Keratinocyte (primary cell): ENCODE data around the gene GDF9.

Source experiments
- CTCF ChIP-seq, 3 experiments: IDR thresholded peaks in 1 of 3; conservative IDR thresholded peaks in 1 of 3; optimal IDR thresholded peaks in 1 of 3; 2 replicates in 2 of 3; 3 replicates in 1 of 3; pipeline versions ENCODE3 to v1.5.1; 2011; ENCODE audit warnings: low read length in 3 of 3, mild to moderate bottlenecking in 3 of 3, moderate library complexity in 2 of 3, control low read depth in 1 of 3, inconsistent platforms in 1 of 3; ENCODE audit not compliant: insufficient read depth in 2 of 3; ENCODE audit errors: extremely low read depth in 1 of 3
- EZH2 ChIP-seq: IDR thresholded peaks from one replicate; pipeline ENCODE4 v1.6.1; 2012; ENCODE audit warnings: inconsistent platforms, mild to moderate bottlenecking, low read length, moderate library complexity

- no peak for TF ChIP-seq CTCF (optimal IDR thresholded peaks at IDR 0.05 in 1 of 3, IDR thresholded peaks at IDR 0.05 in 1 of 3, conservative IDR thresholded peaks at IDR 0.05 in 1 of 3; ENCODE audit: extremely low read depth in 1 of 3, insufficient read depth in 2 of 3, low read length in 3 of 3)
- TF ChIP-seq EZH2 = no peak
Measured at GRCh38 chr5:132853790-132854189, 12.5 kb downstream of the GDF9 start.
